ENCODE data around the gene TPGS1. TPM values are rescaled to one million over a fixed set of nuclear protein-coding genes. Genes with fewer than 3 reads are reported as not detected.
"Not testable (repeated sequence)": the region's sequence is repeated elsewhere in the genome, so short reads cannot be mapped to it uniquely, and the experiment has no call there.

TPGS1 gene
- total RNA-seq, 4 donors from 2014 or later, result 12.6 to 37.5 (median 29.9) TPM

- no peak overlapping the region for H3K4me3 ChIP-seq
- no peaks in the 10 kb centered on the region for H3K36me3 ChIP-seq
- H3K4me1 ChIP-seq, result no peaks in the 10 kb centered on the region
- no peak overlapping the region for H3K27ac ChIP-seq
- H3K9me3 ChIP-seq, result no peaks in the 10 kb centered on the region
- H3K27me3 ChIP-seq, result no peaks in the 10 kb centered on the region
- intact Hi-C loops (cut with DNase I; ENCODE audit: low total_unique reads), result no loop called here
- no peak for DNase-seq
- TF ChIP-seq CTCF (IDR thresholded peaks at IDR 0.05) (no peak), POLR2A (IDR thresholded peaks at IDR 0.05) (no peak)
Measured at GRCh38 chr19:478976-479375, 28.3 kb upstream of the TPGS1 start.

- Histone ChIP-seq H3K4me1 (no peaks in the 10 kb centered on the region), H3K27me3 (no peaks in the 10 kb centered on the region), H3K9me3 (no peaks in the 10 kb centered on the region), H3K36me3 (no peaks in the 10 kb centered on the region), H3K4me3 (no peak overlapping the region), H3K27ac (no peak overlapping the region)
- no peak for TF ChIP-seq POLR2A (IDR thresholded peaks at IDR 0.05)
- peak; percentile 24 to 69 (median 45) for TF ChIP-seq CTCF (IDR thresholded peaks at IDR 0.05)
- intact Hi-C loops (cut with DNase I; ENCODE audit: low total_unique reads), result no loop called here
- peak; percentile 50 to 70 for DNase-seq
Measured at GRCh38 chr19:480016-480855, 27.1 kb upstream of the TPGS1 start.

- H3K27ac ChIP-seq; intact Hi-C loops (cut with DNase I; ENCODE audit: low total_unique reads); H3K4me3 ChIP-seq; H3K4me1 ChIP-seq; H3K9me3 ChIP-seq; DNase-seq; H3K27me3 ChIP-seq; H3K36me3 ChIP-seq: not testable (repeated sequence)
Measured at GRCh38 chr19:481100-481499, 26.2 kb upstream of the TPGS1 start.

- DNase-seq, result no peak
- H3K4me1 ChIP-seq, result no peaks in the 10 kb centered on the region
- no peaks in the 10 kb centered on the region for H3K27me3 ChIP-seq
- H3K36me3 ChIP-seq, result no peaks in the 10 kb centered on the region
- H3K4me3 ChIP-seq, result no peak overlapping the region
- intact Hi-C loops (cut with DNase I; ENCODE audit: low total_unique reads), result no loop called here
- H3K9me3 ChIP-seq, result no peaks in the 10 kb centered on the region
- H3K27ac ChIP-seq, result no peak overlapping the region
- no peak for TF ChIP-seq CTCF (IDR thresholded peaks at IDR 0.05)
- TF ChIP-seq POLR2A (IDR thresholded peaks at IDR 0.05), result no peak
Measured at GRCh38 chr19:482186-483041, 24.9 kb upstream of the TPGS1 start.

GRCh38 chr19:483332-484072 lies 23.8 kb upstream of the TPGS1 start:
- Histone ChIP-seq H3K4me1 (no peaks in the 10 kb centered on the region), H3K27me3 (no peaks in the 10 kb centered on the region), H3K36me3 (no peaks in the 10 kb centered on the region), H3K27ac (no peak overlapping the region), H3K4me3 (no peak overlapping the region), H3K9me3 (no peaks in the 10 kb centered on the region)
- no peak for DNase-seq
- TF ChIP-seq CTCF (IDR thresholded peaks at IDR 0.05) (no peak), POLR2A (IDR thresholded peaks at IDR 0.05) (no peak)
- intact Hi-C loops (cut with DNase I; ENCODE audit: low total_unique reads), result no loop called here
